Measurements from ENCODE around the gene PROX1.
A peak's percentile ranks its signal among the peaks of the same experiment; 100 is the strongest.

PROX1 gene

GRCh38 chr1:213987927-213988506 lies at the start of gene PROX1:
PROX1 (plus strand) TSS chr1:213987973; CDS start chr1:213996536, 8,563 bp downstream.
- DNase-seq, result peak in 5 of 58 donors; percentile 46 to 81 (median 71)

- DNase-seq, result no peak
These were observed 49.0 kb upstream of the PROX1 start for GRCh38 chr1:213938776-213939175.

- no peak for DNase-seq
These were observed 47.9 kb upstream of the PROX1 start for GRCh38 chr1:213939888-213940287.

GRCh38 chr1:213940947-213941346 lies 46.8 kb upstream of the PROX1 start:
- DNase-seq, result no peak

GRCh38 chr1:213942061-213942460 lies 45.7 kb upstream of the PROX1 start:
- no peak for DNase-seq

GRCh38 chr1:213947200-213947801 lies 40.5 kb upstream of the PROX1 start:
- no peak for DNase-seq

GRCh38 chr1:213951876-213952275 lies 35.9 kb upstream of the PROX1 start:
- DNase-seq, result no peak

- DNase-seq, result no peak
These were observed 34.0 kb upstream of the PROX1 start for GRCh38 chr1:213953806-213954205.

- DNase-seq, result no peak
These were observed 31.4 kb upstream of the PROX1 start for GRCh38 chr1:213956295-213956770.

- DNase-seq, result no peak
These were observed 29.4 kb upstream of the PROX1 start for GRCh38 chr1:213958346-213958745.

- no peak for DNase-seq
These were observed 26.8 kb upstream of the PROX1 start for GRCh38 chr1:213960963-213961362.

- DNase-seq, result no peak
These were observed 25.3 kb upstream of the PROX1 start for GRCh38 chr1:213962508-213962907.

GRCh38 chr1:213966122-213966521 lies 21.7 kb upstream of the PROX1 start:
- no peak for DNase-seq

GRCh38 chr1:213968146-213968825 lies 19.5 kb upstream of the PROX1 start:
- no peak for DNase-seq

GRCh38 chr1:213969958-213970555 lies 17.7 kb upstream of the PROX1 start:
- DNase-seq, result no peak

GRCh38 chr1:213972141-213972540 lies 15.6 kb upstream of the PROX1 start:
- DNase-seq, result no peak

GRCh38 chr1:213973129-213973528 lies 14.6 kb upstream of the PROX1 start:
- DNase-seq, result no peak

GRCh38 chr1:213976665-213977485 lies 10.9 kb upstream of the PROX1 start:
- no peak for DNase-seq

- no peak for DNase-seq
These were observed 10.3 kb upstream of the PROX1 start for GRCh38 chr1:213977486-213977842.

GRCh38 chr1:213977909-213978308 lies 9.9 kb upstream of the PROX1 start:
- no peak for DNase-seq

All from anterior cingulate cortex (tissue), 58 donors.